IMR-90 (cell line): Measurements from ENCODE around the gene TTC21A. TPM values are rescaled to one million over a fixed set of nuclear protein-coding genes. Genes with fewer than 3 reads are reported as not detected.
A peak's percentile ranks its signal among the peaks of the same experiment; 100 is the strongest.

Experiments used
- ATAC-seq: fragments of 200-7000 bp; cut with Tn5 transposase; 2 replicates; pipeline ENCODE4 v1.9.1; 2020; ENCODE audit warnings: low read depth, mild to moderate bottlenecking, moderate library complexity
- BruUV-seq: library from RNA; stranded (reverse); fragments of 400-500 nt; replicated peaks from 2 replicates; lab custom pipeline; 2021; lab: Mats Ljungman, UMichigan
- CTCF ChIA-PET: fragments of 300-600 bp; formaldehyde crosslinking; extraction: SDS; loops from one replicate; lab custom pipeline; 2021; ENCODE audit warnings: antibody characterized with exemption; lab: Yijun Ruan, JAX
- POLR2A ChIA-PET: fragments of 300-600 bp; sonication (Branson Sonifier 250); formaldehyde crosslinking; loops from one replicate; lab custom pipeline; 2022; ENCODE audit warnings: antibody characterized with exemption; ENCODE audit not compliant: unreplicated experiment; lab: Charles Lee
- DNase-seq: peaks from one replicate; pipeline ENCODE4 v3.0.0; 2013
- H2AFZ ChIP-seq: replicated peaks from 2 replicates; pipeline ENCODE3; 2013; ENCODE audit warnings: low read length, mild to moderate bottlenecking; ENCODE audit not compliant: poor library complexity
- H2AK5ac ChIP-seq: 2 replicates; pipeline ENCODE4 v1.6.1; 2013; ENCODE audit warnings: low read depth, low read length, inconsistent platforms
- H2AK9ac ChIP-seq: replicated peaks from 2 replicates; pipeline ENCODE3; 2013; ENCODE audit warnings: mild to moderate bottlenecking, low read depth, low read length, moderate library complexity; ENCODE audit not compliant: poor library complexity
- H2BK120ac ChIP-seq: 2 replicates; pipeline ENCODE4 v1.6.1; 2013; ENCODE audit warnings: low read depth, low read length, inconsistent platforms
- H2BK15ac ChIP-seq: 3 replicates; pipeline ENCODE4 v1.6.1; 2013; ENCODE audit warnings: low read depth, low read length, inconsistent platforms
- H2BK20ac ChIP-seq: 2 replicates; pipeline ENCODE4 v1.6.1; 2013; ENCODE audit warnings: low read depth, mild to moderate bottlenecking, inconsistent platforms, low read length, moderate library complexity
- H2BK5ac ChIP-seq: 2 replicates; pipeline ENCODE4 v1.6.1; 2013; ENCODE audit warnings: mild to moderate bottlenecking, low read depth, low read length, inconsistent platforms; ENCODE audit not compliant: poor library complexity, severe bottlenecking
- H3K14ac ChIP-seq: replicated peaks from 2 replicates; pipeline ENCODE4 v1.6.1; 2013; ENCODE audit warnings: low read depth, low read length, inconsistent platforms
- H3K18ac ChIP-seq: 2 replicates; pipeline ENCODE4 v1.6.1; 2013; ENCODE audit warnings: low read depth, low read length, control low read depth
- H3K23ac ChIP-seq: 2 replicates; pipeline ENCODE4 v1.6.1; 2013; ENCODE audit warnings: low read depth, low read length, inconsistent platforms
- H3K27ac ChIP-seq: 2 replicates; pipeline ENCODE4 v1.5.1; 2013; ENCODE audit warnings: mild to moderate bottlenecking, control low read depth, low read length; ENCODE audit not compliant: insufficient read depth
- H3K27me3 ChIP-seq: 2 replicates; pipeline ENCODE4 v1.6.1; 2013; ENCODE audit warnings: low read length; ENCODE audit not compliant: control insufficient read depth, insufficient read depth
- H3K36me3 ChIP-seq: 2 replicates; pipeline ENCODE4 v1.6.1; 2013; ENCODE audit warnings: low read length, mixed read lengths; ENCODE audit not compliant: control insufficient read depth, insufficient read depth
- H3K4ac ChIP-seq: 2 replicates; pipeline ENCODE4 v1.6.1; 2013; ENCODE audit warnings: low read depth, low read length, inconsistent platforms
- H3K4me1 ChIP-seq: 2 replicates; pipeline ENCODE4 v1.6.1; 2013; ENCODE audit warnings: low read length, mixed read lengths; ENCODE audit not compliant: control insufficient read depth, insufficient read depth
- H3K4me2 ChIP-seq: 2 replicates; pipeline ENCODE4 v1.6.1; 2013; ENCODE audit warnings: low read depth, mild to moderate bottlenecking, control low read depth, low read length, moderate library complexity
- H3K4me3 ChIP-seq: 2 replicates; pipeline ENCODE4 v1.5.1; 2013; ENCODE audit warnings: low read depth, mild to moderate bottlenecking, control low read depth, low read length, moderate library complexity; ENCODE audit not compliant: insufficient read depth
- H3K56ac ChIP-seq: 2 replicates; pipeline ENCODE4 v1.6.1; 2013; ENCODE audit warnings: low read length, inconsistent platforms; ENCODE audit not compliant: insufficient read depth; ENCODE audit errors: extremely low read depth
- H3K79me1 ChIP-seq, 2 experiments: 2 replicates each; pipeline ENCODE4 v1.6.1; 2013; ENCODE audit warnings: low read length in 2 of 2, inconsistent platforms in 1 of 2, low read depth in 1 of 2
- H3K9ac ChIP-seq: 2 replicates; pipeline ENCODE4 v1.6.1; 2013; ENCODE audit warnings: low read depth, low read length, control low read depth
- H3K9me1 ChIP-seq: 2 replicates; pipeline ENCODE4 v1.6.1; 2013; ENCODE audit warnings: low read length, inconsistent platforms; ENCODE audit not compliant: insufficient read depth
- H3K9me3 ChIP-seq: 2 replicates; pipeline ENCODE4 v1.6.1; 2013; ENCODE audit warnings: low read length; ENCODE audit not compliant: control insufficient read depth, insufficient read depth
- H4K20me1 ChIP-seq: 2 replicates; pipeline ENCODE4 v1.6.1; 2013; ENCODE audit warnings: low read length, inconsistent platforms; ENCODE audit not compliant: insufficient read depth
- H4K5ac ChIP-seq: 2 replicates; pipeline ENCODE4 v1.6.1; 2013; ENCODE audit warnings: mild to moderate bottlenecking, low read depth, low read length, control low read depth
- H4K8ac ChIP-seq, 2 experiments: 2 replicates each; pipeline ENCODE4 v1.6.1; 2013; ENCODE audit warnings: low read depth in 2 of 2, low read length in 2 of 2, control low read depth in 1 of 2, inconsistent platforms in 1 of 2
- H4K91ac ChIP-seq: 2 replicates; pipeline ENCODE4 v1.6.1; 2013; ENCODE audit warnings: low read depth, low read length, inconsistent platforms; ENCODE audit not compliant: insufficient read depth
- CHD1 ChIP-seq: IDR thresholded peaks from 2 replicates; pipeline ENCODE4 v1.6.1; 2012; ENCODE audit warnings: low read depth, low read length, improper control_type of control experiment
- NFE2L2 ChIP-seq: fragments of 150-350 bp; IDR thresholded peaks from 2 replicates; pipeline ENCODE4 v1.6.1; 2016; ENCODE audit warnings: low read depth, mild to moderate bottlenecking, low read length
- RCOR1 ChIP-seq: IDR thresholded peaks from 2 replicates; pipeline ENCODE4 v1.6.1; 2012; ENCODE audit warnings: mild to moderate bottlenecking, low read length, improper control_type of control experiment; ENCODE audit not compliant: insufficient replicate concordance
- WGBS, 2 experiments: methylation state at CpG; one replicate each; pipeline versions ENCODE4 v1.1.5 to v1.1.7; 2013; ENCODE audit warnings: missing lambda C conversion rate in 2 of 2; ENCODE audit not compliant: insufficient read length in 1 of 2; ENCODE audit errors: extremely low coverage in 2 of 2; 5-methylcytosine and 5-hydroxymethylcytosine counted together
- dilution Hi-C: fragments of 300-500 bp; cut with HindIII; formaldehyde crosslinking; loops from one replicate; pipeline ENCODE4 v1.14.3; 2018; ENCODE audit warnings: low sequenced_read_pairs; ENCODE audit not compliant: unreplicated experiment
- in situ Hi-C: fragments of 300-500 bp; cut with MboI; formaldehyde crosslinking; loops from 3 replicates; pipeline ENCODE4 v1.14.3; 2019; ENCODE audit warnings: low sequenced_read_pairs, inconsistent platforms, mixed read lengths
- intact Hi-C: fragments of 100-400 bp; cut with micrococcal nuclease; formaldehyde crosslinking; loops from 2 replicates; pipeline ENCODE4 v1.10.0; 2022
- polyA plus RNA-seq, 3 experiments: library from polyadenylated mRNA; depleted of rRNA; stranded (reverse); fragments of >200 nt; gene quantifications; 2 replicates each; pipeline ENCODE4 v1.2.3, GENCODE V29; 2012; ENCODE audit warnings: low replicate concordance in 1 of 3
- total RNA-seq: library from RNA; depleted of rRNA; stranded (reverse); fragments of >200 nt; gene quantifications from 2 replicates; pipeline ENCODE4 v1.2.3, GENCODE V29; 2012
- TF ChIP-seq, protein P1 (sequence below): fragments of 150-350 bp; IDR thresholded peaks from 2 replicates; pipeline ENCODE4 v1.6.1; 2017; ENCODE audit warnings: mild to moderate bottlenecking, antibody characterized with exemption, low read length, low read depth
- TF ChIP-seq, protein P2 (sequence below): fragments of 150-350 bp; IDR thresholded peaks from 2 replicates; pipeline ENCODE4 v1.6.1; 2016; ENCODE audit warnings: low read depth, mild to moderate bottlenecking, low read length, moderate library complexity, borderline replicate concordance

Gene TTC21A
- total and polyA plus RNA-seq, 2 of the 4 experiments (the other 2 are of a cell fraction), result 0.90 to 1.8 TPM

DNA sequence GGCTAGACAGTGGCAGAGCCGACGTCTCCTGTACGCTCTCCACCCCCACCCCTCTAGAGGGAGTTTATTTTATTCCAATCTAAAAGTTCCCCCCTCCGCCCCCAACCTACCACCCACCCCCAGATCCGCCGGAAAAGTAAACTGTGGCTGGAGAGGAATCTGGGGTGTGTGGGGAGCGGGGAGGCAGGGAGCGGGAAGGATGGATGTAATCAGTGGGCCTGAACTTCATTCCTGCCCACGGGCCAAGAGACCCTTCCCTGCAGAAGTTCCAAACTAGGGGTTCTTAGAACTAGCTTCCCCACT is 46.4 kb downstream of the TTC21A start:
- Histone ChIP-seq H2AFZ (peak overlapping the region; percentile 91), H3K18ac (peak overlapping the region; percentile 69), H3K56ac (no peak overlapping the region), H3K4me2 (peak overlapping the region; percentile 57), H2AK5ac (peak overlapping the region; percentile 81), H3K27ac (peak overlapping the region; percentile 73), H2BK20ac (no peak overlapping the region; the same call in 1 of the 2 replicates), H2BK15ac (peak overlapping the region; percentile 67; the same call in 1 of the 3 replicates), H4K5ac (peak overlapping the region; percentile 66; the same call in 1 of the 2 replicates), H2BK120ac (peak overlapping the region; percentile 69; the same call in 1 of the 2 replicates), H3K27me3 (peaks cover 2% of the 10 kb centered on the region), H2BK5ac (peak overlapping the region; percentile 65), H3K4me3 (peak overlapping the region; percentile 36), H3K14ac (peak overlapping the region; percentile 78), H4K8ac (peak overlapping the region; percentile 76 to 80), H2AK9ac (peak overlapping the region; percentile 68), H3K9me1 (peaks cover 11% of the 10 kb centered on the region), H3K23ac (peak overlapping the region; percentile 52; the same call in 1 of the 2 replicates), H3K9me3 (no peaks in the 10 kb centered on the region), H3K36me3 (no peaks in the 10 kb centered on the region), H3K9ac (peak overlapping the region; percentile 55; the same call in 1 of the 2 replicates), H3K4ac (peak overlapping the region; percentile 84), H3K4me1 (peaks cover 26% of the 10 kb centered on the region), H3K79me1 (peaks cover 0 to 34% of the 10 kb centered on the region in 2 experiments; a peak in 2 of 4 replicates), H4K20me1 (peaks cover 37% of the 10 kb centered on the region), H4K91ac (peak overlapping the region; percentile 69)
- TF ChIP-seq NFE2L2 (no peak), CHD1 (no peak), RCOR1 (no peak)
- TF ChIP-seq, protein P1, sequence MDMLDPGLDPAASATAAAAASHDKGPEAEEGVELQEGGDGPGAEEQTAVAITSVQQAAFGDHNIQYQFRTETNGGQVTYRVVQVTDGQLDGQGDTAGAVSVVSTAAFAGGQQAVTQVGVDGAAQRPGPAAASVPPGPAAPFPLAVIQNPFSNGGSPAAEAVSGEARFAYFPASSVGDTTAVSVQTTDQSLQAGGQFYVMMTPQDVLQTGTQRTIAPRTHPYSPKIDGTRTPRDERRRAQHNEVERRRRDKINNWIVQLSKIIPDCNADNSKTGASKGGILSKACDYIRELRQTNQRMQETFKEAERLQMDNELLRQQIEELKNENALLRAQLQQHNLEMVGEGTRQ, result no peak
- TF ChIP-seq, protein P2, sequence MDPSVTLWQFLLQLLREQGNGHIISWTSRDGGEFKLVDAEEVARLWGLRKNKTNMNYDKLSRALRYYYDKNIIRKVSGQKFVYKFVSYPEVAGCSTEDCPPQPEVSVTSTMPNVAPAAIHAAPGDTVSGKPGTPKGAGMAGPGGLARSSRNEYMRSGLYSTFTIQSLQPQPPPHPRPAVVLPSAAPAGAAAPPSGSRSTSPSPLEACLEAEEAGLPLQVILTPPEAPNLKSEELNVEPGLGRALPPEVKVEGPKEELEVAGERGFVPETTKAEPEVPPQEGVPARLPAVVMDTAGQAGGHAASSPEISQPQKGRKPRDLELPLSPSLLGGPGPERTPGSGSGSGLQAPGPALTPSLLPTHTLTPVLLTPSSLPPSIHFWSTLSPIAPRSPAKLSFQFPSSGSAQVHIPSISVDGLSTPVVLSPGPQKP, result no peak
- ATAC-seq (no peak), DNase-seq (no peak)
- ChIA-PET CTCF (no interaction called here), POLR2A (no interaction called here)
- in situ Hi-C loops, result no loop called here
- dilution Hi-C loops, result no loop called here
- intact Hi-C loops, result no loop called here
- no CpG with 5 or more reads among the region's 9 CpGs for WGBS, 2 experiments
- no TSS peak for BruUV-seq
